Measurements from ENCODE around the gene DGCR2.

The DGCR2 gene

DNA sequence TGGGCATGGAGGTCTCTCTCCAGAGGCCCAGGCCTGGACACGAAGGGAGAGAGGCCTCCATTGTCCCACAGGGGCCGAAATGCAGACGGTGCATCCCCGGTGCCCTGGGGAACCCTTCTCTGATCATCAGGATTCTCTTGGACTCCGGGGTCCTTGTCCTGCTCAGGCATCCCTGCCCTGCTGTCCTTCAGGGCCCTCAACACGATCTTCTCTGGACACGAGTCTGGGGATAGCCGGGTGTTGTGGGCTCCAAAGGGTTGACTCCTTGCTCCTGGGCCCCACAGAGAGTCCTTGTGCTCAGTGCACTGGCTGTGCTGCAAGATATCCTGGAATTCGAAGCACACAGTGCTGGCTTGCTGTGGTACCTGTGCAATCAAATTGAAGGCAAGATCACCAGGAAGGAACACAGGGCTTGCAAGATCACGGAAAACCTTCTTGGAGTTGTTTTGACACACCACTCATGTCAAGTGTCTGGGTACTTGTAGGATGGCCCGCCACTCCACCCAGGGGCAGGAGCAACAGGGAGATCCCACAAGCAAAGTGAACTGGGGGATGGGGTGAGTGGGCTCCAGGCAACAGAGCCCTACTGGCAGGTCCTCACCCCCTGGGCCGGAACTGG lies 124.8 kb downstream of the DGCR2 start:
- DNase-seq (ENCODE audit: low read depth): no peak
- no peak overlapping the region for H3K4me3 ChIP-seq (ENCODE audit: low read depth, low read length)
- TF ChIP-seq, protein P1, sequence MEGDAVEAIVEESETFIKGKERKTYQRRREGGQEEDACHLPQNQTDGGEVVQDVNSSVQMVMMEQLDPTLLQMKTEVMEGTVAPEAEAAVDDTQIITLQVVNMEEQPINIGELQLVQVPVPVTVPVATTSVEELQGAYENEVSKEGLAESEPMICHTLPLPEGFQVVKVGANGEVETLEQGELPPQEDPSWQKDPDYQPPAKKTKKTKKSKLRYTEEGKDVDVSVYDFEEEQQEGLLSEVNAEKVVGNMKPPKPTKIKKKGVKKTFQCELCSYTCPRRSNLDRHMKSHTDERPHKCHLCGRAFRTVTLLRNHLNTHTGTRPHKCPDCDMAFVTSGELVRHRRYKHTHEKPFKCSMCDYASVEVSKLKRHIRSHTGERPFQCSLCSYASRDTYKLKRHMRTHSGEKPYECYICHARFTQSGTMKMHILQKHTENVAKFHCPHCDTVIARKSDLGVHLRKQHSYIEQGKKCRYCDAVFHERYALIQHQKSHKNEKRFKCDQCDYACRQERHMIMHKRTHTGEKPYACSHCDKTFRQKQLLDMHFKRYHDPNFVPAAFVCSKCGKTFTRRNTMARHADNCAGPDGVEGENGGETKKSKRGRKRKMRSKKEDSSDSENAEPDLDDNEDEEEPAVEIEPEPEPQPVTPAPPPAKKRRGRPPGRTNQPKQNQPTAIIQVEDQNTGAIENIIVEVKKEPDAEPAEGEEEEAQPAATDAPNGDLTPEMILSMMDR (IDR thresholded peaks at IDR 0.05; ENCODE audit: low read depth, low read length, missing control alignments): no peak

DNA sequence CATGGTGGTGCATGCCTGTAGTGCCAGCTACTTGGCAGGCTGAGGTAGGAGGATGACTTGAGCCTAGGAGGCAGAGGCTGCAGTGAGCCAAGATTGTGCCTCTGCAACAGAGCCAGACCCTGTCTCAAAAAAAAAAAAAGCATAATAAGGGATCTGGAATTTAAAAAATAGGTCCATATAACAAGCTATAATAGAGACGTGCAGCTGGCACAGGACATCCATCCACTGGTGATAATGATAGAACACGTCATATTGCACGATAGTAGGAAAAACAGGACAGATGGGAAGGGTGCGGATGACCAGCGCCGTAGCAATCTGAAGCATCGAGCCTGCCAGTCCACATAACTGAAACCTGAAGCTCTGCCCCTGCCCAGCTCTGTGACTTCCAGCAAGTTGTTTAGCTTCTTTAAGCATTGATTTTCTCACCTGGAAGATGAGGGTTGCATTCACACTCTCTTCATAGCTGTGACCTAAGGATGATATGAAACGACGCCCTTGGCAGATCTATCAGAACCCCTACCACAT lies 125.8 kb downstream of the DGCR2 start:
- TF ChIP-seq, protein P1 (IDR thresholded peaks at IDR 0.05; ENCODE audit: low read depth, low read length, missing control alignments): no peak
- no peak for DNase-seq (ENCODE audit: low read depth)
- no peak overlapping the region for H3K4me3 ChIP-seq (ENCODE audit: low read depth, low read length)

DNA sequence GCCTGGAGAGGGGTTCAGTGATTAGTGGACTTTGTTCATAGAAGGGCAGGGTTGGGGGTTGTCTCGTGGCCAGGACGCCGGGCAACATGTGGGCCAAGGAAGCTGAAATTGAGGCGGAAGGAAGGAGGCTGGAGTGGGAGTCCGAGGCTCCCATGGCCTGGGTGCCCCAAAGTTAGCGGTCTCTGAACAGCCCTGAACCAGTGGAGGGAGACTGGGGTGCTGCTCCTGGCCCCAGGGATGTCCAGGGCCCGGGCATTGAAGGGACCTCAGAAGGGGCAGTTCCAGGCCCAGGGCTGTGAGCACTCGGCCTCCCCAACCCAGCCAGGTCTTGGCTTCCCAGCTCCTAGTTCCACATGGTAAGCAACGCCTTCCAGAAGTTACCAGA lies 126.9 kb downstream of the DGCR2 start:
- no peak overlapping the region for H3K4me3 ChIP-seq (ENCODE audit: low read depth, low read length)
- TF ChIP-seq, protein P1 (IDR thresholded peaks at IDR 0.05; ENCODE audit: low read depth, low read length, missing control alignments): no peak
- no peak for DNase-seq (ENCODE audit: low read depth)

DNA sequence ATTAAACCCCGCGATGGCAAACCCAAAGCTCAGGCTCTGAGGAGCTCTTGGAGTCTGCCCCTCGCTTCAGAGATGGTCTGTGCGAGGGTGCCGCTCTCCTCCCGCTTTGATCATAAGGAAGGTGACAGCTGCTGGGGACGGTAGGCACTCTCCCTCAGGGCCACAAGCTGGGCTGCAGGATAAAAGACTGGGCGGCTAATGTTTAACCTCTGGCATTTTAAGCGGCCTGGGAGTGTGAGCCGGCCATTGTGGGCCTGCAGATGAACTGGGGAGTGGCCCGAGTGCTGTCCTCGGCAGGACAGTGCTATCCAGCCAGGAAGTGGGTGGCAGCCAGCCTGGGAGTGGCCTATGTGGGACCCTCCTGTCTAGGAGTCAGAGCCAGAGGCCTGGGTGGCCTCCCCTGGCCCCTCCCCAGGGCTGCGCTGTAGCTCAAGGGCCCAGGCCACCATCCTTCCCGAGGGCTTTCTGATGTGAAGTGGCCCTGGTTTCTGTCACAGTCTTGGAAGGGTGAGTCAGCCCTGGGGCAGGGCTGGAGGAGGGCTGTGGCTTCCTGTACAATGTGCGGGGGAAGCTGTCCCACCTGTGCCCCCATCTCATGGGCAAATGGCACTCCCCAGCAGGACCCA lies 127.4 kb downstream of the DGCR2 start:
- H3K4me3 ChIP-seq (ENCODE audit: low read depth, low read length): no peak overlapping the region
- DNase-seq (ENCODE audit: low read depth): no peak
- TF ChIP-seq, protein P1 (IDR thresholded peaks at IDR 0.05; ENCODE audit: low read depth, low read length, missing control alignments): no peak

DNA sequence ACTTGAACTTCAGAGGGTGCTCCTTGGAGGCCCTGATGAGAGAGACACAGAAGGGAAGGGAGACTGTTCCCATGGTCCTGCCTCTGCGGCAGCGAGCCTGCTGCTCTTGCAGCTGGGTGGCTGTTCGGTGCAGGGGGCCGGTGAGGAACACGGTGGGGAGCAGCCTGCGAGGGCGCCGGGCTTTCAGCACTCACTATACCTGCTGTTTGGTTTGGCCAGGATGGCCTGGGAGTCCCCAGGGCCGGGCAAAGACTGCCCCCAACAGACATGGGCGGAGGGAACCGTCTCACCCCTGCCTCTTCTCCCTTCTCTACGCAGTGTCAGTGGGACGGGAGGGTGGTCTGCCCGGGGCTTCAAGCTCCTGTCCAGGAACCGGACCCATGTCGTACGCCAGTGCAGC lies 128.2 kb downstream of the DGCR2 start:
- no peak for DNase-seq (ENCODE audit: low read depth)
- H3K4me3 ChIP-seq (ENCODE audit: low read depth, low read length): no peak overlapping the region
- TF ChIP-seq, protein P1 (IDR thresholded peaks at IDR 0.05; ENCODE audit: low read depth, low read length, missing control alignments): no peak

DNA sequence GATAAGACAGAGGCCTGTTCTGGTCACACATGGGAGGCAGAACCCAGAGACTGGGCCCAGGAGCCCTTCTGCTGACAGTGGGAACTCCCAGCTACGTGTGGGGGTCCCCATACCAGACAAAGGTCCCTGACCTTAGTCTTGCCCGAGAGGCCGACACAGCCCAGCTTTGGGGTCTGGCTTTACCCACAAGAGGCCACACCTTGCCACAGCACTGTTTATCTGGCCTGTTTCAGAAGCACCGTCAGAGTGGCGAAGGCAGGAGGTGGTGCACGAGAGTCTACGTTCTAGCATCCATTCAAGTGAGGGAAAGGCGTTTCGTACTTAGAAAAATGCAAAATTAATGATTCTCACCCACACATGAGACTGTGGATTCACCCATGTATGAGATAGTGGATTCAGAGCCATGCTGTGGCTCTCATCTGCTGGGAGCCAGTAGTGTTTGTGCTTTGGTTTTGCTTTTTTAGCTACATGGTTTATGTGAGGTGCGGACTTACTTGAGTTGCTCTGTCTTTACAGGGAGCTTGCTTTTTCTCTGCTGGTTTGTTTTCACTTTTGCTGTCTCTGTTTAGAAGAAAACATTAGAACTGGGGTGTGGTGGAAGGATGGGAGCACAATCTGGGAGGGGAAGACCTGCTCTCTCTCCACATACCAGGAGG lies 129.5 kb downstream of the DGCR2 start:
- no peak overlapping the region for H3K4me3 ChIP-seq (ENCODE audit: low read depth, low read length)
- TF ChIP-seq, protein P1 (IDR thresholded peaks at IDR 0.05; ENCODE audit: low read depth, low read length, missing control alignments): no peak
- no peak for DNase-seq (ENCODE audit: low read depth)

Data from GM12864 (cell line).